ENCODE data around the gene CCDC33. TPM values are rescaled to one million over a fixed set of nuclear protein-coding genes. Genes with fewer than 3 reads are reported as not detected.

Gene CCDC33
- total RNA-seq, 1 experiment from 2014 or later = not detected

DNA sequence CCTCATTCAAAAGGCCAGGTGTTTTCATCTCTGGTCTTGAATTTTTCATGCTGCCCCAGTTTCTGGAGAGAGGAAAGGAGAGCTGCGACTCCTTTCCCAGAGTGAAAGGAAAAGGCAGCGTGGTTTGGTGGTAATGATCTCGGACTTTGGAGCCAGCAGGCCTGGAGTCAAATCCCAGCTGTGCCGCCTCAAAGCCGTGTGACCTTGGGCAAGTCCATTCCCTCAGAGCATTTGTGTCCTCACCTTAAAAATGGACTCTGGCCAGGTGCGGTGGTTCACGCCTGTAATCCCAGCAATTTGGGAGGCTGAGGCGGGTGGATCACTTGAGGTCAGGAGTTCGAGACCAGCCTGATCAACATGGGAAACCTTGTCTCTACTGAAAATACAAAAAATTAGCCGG, 4.7 kb upstream of the CCDC33 start:
- in situ Hi-C loops (cut with HindIII; ENCODE audit: low pct_unique_long_range_greater_than_20kb, low sequenced_read_pairs) = no loop called here
- ATAC-seq = no peak
- Histone ChIP-seq H3K4me1 (ENCODE audit: control insufficient read depth, insufficient read depth, low read length) (peaks cover 3% of the 10 kb centered on the region; the same call in 1 of the 2 replicates), H3K27ac (ENCODE audit: low read length) (no peak overlapping the region), H3K9me3 (ENCODE audit: control insufficient read depth, insufficient read depth, low read depth, low read length) (no peaks in the 10 kb centered on the region), H3K36me3 (ENCODE audit: control insufficient read depth, insufficient read depth, low read length) (no peaks in the 10 kb centered on the region), H3K4me3 (ENCODE audit: low read depth in 2 of 2, low read length in 2 of 2) (no peak overlapping the region), H3K27me3 (ENCODE audit: control insufficient read depth, insufficient read depth, low read length) (no peaks in the 10 kb centered on the region)
- no peak for DNase-seq (ENCODE audit: low read depth, low spot score)
- intact Hi-C loops (cut with micrococcal nuclease; ENCODE audit: unreplicated experiment) = no loop called here
- ChIA-PET POLR2A (no interaction called here), CTCF (no interaction called here)
- TF ChIP-seq, protein P1, sequence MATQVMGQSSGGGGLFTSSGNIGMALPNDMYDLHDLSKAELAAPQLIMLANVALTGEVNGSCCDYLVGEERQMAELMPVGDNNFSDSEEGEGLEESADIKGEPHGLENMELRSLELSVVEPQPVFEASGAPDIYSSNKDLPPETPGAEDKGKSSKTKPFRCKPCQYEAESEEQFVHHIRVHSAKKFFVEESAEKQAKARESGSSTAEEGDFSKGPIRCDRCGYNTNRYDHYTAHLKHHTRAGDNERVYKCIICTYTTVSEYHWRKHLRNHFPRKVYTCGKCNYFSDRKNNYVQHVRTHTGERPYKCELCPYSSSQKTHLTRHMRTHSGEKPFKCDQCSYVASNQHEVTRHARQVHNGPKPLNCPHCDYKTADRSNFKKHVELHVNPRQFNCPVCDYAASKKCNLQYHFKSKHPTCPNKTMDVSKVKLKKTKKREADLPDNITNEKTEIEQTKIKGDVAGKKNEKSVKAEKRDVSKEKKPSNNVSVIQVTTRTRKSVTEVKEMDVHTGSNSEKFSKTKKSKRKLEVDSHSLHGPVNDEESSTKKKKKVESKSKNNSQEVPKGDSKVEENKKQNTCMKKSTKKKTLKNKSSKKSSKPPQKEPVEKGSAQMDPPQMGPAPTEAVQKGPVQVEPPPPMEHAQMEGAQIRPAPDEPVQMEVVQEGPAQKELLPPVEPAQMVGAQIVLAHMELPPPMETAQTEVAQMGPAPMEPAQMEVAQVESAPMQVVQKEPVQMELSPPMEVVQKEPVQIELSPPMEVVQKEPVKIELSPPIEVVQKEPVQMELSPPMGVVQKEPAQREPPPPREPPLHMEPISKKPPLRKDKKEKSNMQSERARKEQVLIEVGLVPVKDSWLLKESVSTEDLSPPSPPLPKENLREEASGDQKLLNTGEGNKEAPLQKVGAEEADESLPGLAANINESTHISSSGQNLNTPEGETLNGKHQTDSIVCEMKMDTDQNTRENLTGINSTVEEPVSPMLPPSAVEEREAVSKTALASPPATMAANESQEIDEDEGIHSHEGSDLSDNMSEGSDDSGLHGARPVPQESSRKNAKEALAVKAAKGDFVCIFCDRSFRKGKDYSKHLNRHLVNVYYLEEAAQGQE (IDR thresholded peaks at IDR 0.05; ENCODE audit: insufficient read depth in 1 of 2, low read depth in 2 of 2, low read length in 1 of 2) = no peak
- TF ChIP-seq, protein P2, sequence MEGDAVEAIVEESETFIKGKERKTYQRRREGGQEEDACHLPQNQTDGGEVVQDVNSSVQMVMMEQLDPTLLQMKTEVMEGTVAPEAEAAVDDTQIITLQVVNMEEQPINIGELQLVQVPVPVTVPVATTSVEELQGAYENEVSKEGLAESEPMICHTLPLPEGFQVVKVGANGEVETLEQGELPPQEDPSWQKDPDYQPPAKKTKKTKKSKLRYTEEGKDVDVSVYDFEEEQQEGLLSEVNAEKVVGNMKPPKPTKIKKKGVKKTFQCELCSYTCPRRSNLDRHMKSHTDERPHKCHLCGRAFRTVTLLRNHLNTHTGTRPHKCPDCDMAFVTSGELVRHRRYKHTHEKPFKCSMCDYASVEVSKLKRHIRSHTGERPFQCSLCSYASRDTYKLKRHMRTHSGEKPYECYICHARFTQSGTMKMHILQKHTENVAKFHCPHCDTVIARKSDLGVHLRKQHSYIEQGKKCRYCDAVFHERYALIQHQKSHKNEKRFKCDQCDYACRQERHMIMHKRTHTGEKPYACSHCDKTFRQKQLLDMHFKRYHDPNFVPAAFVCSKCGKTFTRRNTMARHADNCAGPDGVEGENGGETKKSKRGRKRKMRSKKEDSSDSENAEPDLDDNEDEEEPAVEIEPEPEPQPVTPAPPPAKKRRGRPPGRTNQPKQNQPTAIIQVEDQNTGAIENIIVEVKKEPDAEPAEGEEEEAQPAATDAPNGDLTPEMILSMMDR (IDR thresholded peaks at IDR 0.05) = no peak
- no peak for TF ChIP-seq SIN3A (IDR thresholded peaks at IDR 0.05; ENCODE audit: borderline replicate concordance, insufficient read depth, low read depth, low read length)
- BruUV-seq (replicated peaks) = no TSS peak

DNA sequence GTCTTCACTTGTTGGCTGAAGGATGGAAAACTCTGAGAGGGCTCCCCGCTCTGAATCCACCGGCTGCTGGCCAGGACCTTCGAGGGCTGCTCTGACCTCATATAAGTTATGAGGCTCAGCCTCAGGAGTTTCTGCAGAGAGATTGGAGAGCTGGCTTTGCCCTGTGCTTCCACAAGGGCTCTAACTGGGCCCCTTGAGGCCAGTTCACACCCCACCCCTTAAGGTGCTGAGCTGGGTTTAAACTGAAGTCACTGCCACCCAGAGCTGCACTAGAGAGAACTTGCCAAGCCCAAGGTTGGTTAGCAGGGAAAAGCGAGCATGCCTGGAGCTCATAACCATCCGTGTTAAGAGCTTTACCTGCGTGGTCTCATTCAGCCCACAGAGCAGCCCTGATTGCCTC, 2.8 kb upstream of the CCDC33 start:
- Histone ChIP-seq H3K9me3 (ENCODE audit: control insufficient read depth, insufficient read depth, low read depth, low read length) (no peaks in the 10 kb centered on the region), H3K27ac (ENCODE audit: low read length) (no peak overlapping the region), H3K4me3 (ENCODE audit: low read depth in 2 of 2, low read length in 2 of 2) (no peak overlapping the region), H3K4me1 (ENCODE audit: control insufficient read depth, insufficient read depth, low read length) (peaks cover 3% of the 10 kb centered on the region; the same call in 1 of the 2 replicates), H3K36me3 (ENCODE audit: control insufficient read depth, insufficient read depth, low read length) (no peaks in the 10 kb centered on the region), H3K27me3 (ENCODE audit: control insufficient read depth, insufficient read depth, low read length) (no peaks in the 10 kb centered on the region)
- in situ Hi-C loops (cut with HindIII; ENCODE audit: low pct_unique_long_range_greater_than_20kb, low sequenced_read_pairs) (no loop called here), intact Hi-C loops (cut with micrococcal nuclease; ENCODE audit: unreplicated experiment) (no loop called here)
- DNase-seq (ENCODE audit: low read depth, low spot score) = no peak
- no peak for TF ChIP-seq POLR2AphosphoS5 (IDR thresholded peaks at IDR 0.05; ENCODE audit: low read depth, low read length)
- TF ChIP-seq, protein P1 (IDR thresholded peaks at IDR 0.05; ENCODE audit: insufficient read depth in 1 of 2, low read depth in 2 of 2, low read length in 1 of 2) = no peak
- TF ChIP-seq TCF7L2 (IDR thresholded peaks at IDR 0.05; ENCODE audit: low read depth, low read length) = no peak
- TF ChIP-seq, protein P2 (IDR thresholded peaks at IDR 0.05) = no peak
- TF ChIP-seq SIN3A (IDR thresholded peaks at IDR 0.05; ENCODE audit: borderline replicate concordance, insufficient read depth, low read depth, low read length) = no peak
- ATAC-seq = no peak
- POLR2A ChIA-PET = no interaction called here
- no TSS peak for BruUV-seq (replicated peaks)
- CTCF ChIA-PET = no interaction called here

Measured in Panc1 (cell line).